H1 (cell line): Measurements from ENCODE around the gene NUAK1. TPM values are rescaled to one million over a fixed set of nuclear protein-coding genes. Genes with fewer than 3 reads are reported as not detected.
A peak's percentile ranks its signal among the peaks of the same experiment; 100 is the strongest.

Experiments
- CTCF ChIA-PET: fragments of 300-600 bp; sonication (Branson Sonifier 250); formaldehyde crosslinking; loops from one replicate; lab custom pipeline; 2021; ENCODE audit not compliant: partially characterized antibody; lab: Charles Lee
- POLR2A ChIA-PET: fragments of 300-600 bp; sonication (Branson Sonifier 250); formaldehyde crosslinking; loops from one replicate; lab custom pipeline; 2021; ENCODE audit warnings: inconsistent platforms; ENCODE audit not compliant: partially characterized antibody; lab: Charles Lee
- DNase-seq, 2 experiments: peaks; one replicate each; pipeline versions ENCODE4 v3.0.0 to v3.0.0-alpha.2; 2010 to 2022; ENCODE audit warnings: low spot score in 2 of 2, low read depth in 1 of 2, mixed read lengths in 1 of 2
- FAIRE-seq: peaks from 2 replicates; lab custom pipeline; 2011; peaks lifted over from hg19 to GRCh38; lab: Jason Lieb, UNC
- H2AFZ ChIP-seq: 2 replicates; pipeline ENCODE4 v1.8.1; 2012; ENCODE audit warnings: low read length, inconsistent platforms
- H2AK5ac ChIP-seq: 2 replicates; pipeline ENCODE4 v1.6.1; 2013; ENCODE audit warnings: low read depth, low read length
- H2BK120ac ChIP-seq: replicated peaks from 2 replicates; pipeline ENCODE3; 2013; ENCODE audit warnings: low read depth, low read length, inconsistent platforms
- H2BK12ac ChIP-seq: 2 replicates; pipeline ENCODE4 v1.6.1; 2013; ENCODE audit warnings: low read depth, low read length
- H2BK15ac ChIP-seq: 2 replicates; pipeline ENCODE4 v1.6.1; 2013; ENCODE audit warnings: low read length
- H2BK20ac ChIP-seq: 2 replicates; pipeline ENCODE4 v1.6.1; 2013; ENCODE audit warnings: low read length
- H2BK5ac ChIP-seq: 2 replicates; pipeline ENCODE4 v1.6.1; 2013; ENCODE audit warnings: low read depth, low read length
- H3K14ac ChIP-seq: 2 replicates; pipeline ENCODE4 v1.6.1; 2013; ENCODE audit warnings: inconsistent platforms; ENCODE audit not compliant: insufficient read length
- H3K18ac ChIP-seq: 2 replicates; pipeline ENCODE4 v1.6.1; 2013; ENCODE audit warnings: low read length; ENCODE audit errors: extremely low read depth
- H3K23ac ChIP-seq: 2 replicates; pipeline ENCODE4 v1.6.1; 2013; ENCODE audit warnings: inconsistent platforms; ENCODE audit not compliant: insufficient read length
- H3K23me2 ChIP-seq: 2 replicates; pipeline ENCODE4 v1.6.1; 2013; ENCODE audit warnings: low read depth, low read length
- H3K27ac ChIP-seq: 2 replicates; pipeline ENCODE4 v1.6.1; 2011; ENCODE audit warnings: low read depth, low read length, inconsistent platforms
- H3K27me3 ChIP-seq, 4 experiments: replicated peaks in 1 of 4; 1 replicate in 1 of 4; 2 replicates in 3 of 4; pipeline versions ENCODE4 v1.6.1 to v1.8.1; 2011 to 2013; ENCODE audit warnings: low read length in 3 of 4, mild to moderate bottlenecking in 3 of 4, inconsistent platforms in 2 of 4, mixed read lengths in 2 of 4, moderate library complexity in 1 of 4; ENCODE audit not compliant: control insufficient read depth in 3 of 4, insufficient read depth in 3 of 4; ENCODE audit errors: extremely low read depth in 1 of 4
- H3K36me3 ChIP-seq, 4 experiments: 2 replicates each; pipeline versions ENCODE4 v1.6.1 to v1.8.1; 2011 to 2013; ENCODE audit warnings: mild to moderate bottlenecking in 4 of 4, low read length in 3 of 4, moderate library complexity in 2 of 4, control low read depth in 1 of 4, inconsistent platforms in 1 of 4; ENCODE audit not compliant: insufficient read depth in 4 of 4, control insufficient read depth in 2 of 4
- H3K4ac ChIP-seq: replicated peaks from 2 replicates; pipeline ENCODE3; 2013; ENCODE audit warnings: low read length, low read depth, mixed read lengths, inconsistent platforms; ENCODE audit not compliant: insufficient read length
- H3K4me1 ChIP-seq, 4 experiments: replicated peaks in 1 of 4; 1 replicate in 1 of 4; 2 replicates in 3 of 4; pipeline versions ENCODE4 v1.6.1 to v1.8.1; 2011 to 2013; ENCODE audit warnings: low read length in 3 of 4, inconsistent platforms in 2 of 4, mixed read lengths in 1 of 4; ENCODE audit not compliant: insufficient read depth in 4 of 4, control insufficient read depth in 3 of 4
- H3K4me2 ChIP-seq, 2 experiments: 2 replicates each; pipeline versions ENCODE4 v1.6.1 to v1.8.1; 2011 to 2013; ENCODE audit warnings: low read depth in 2 of 2, low read length in 2 of 2, control low read depth in 1 of 2, inconsistent platforms in 1 of 2, mild to moderate bottlenecking in 1 of 2; ENCODE audit not compliant: insufficient read depth in 1 of 2
- H3K4me3 ChIP-seq, 4 experiments: fragments of 200-600, 300-600 bp in 1 of 4; sonication (generic), shearing (Covaris generic), sonication (Bioruptor Twin) in 1 of 4; 2 replicates each; pipeline versions ENCODE4 v1.5.1 to v1.8.1; 2011 to 2016; ENCODE audit warnings: low read length in 4 of 4, low read depth in 3 of 4, control low read depth in 2 of 4, inconsistent platforms in 2 of 4, mild to moderate bottlenecking in 2 of 4, mixed read lengths in 1 of 4, moderate library complexity in 1 of 4; ENCODE audit not compliant: insufficient read depth in 2 of 4; ENCODE audit errors: extremely low read depth in 1 of 4
- H3K56ac ChIP-seq: replicated peaks from 2 replicates; pipeline ENCODE3; 2013; ENCODE audit warnings: low read depth, mild to moderate bottlenecking, mixed read lengths, low read length, inconsistent platforms; ENCODE audit not compliant: insufficient read length
- H3K79me1 ChIP-seq: 2 replicates; pipeline ENCODE4 v1.6.1; 2013; ENCODE audit warnings: low read depth, low read length, control low read depth
- H3K79me2 ChIP-seq, 2 experiments: 2 replicates each; pipeline versions ENCODE4 v1.6.1 to v1.8.1; 2012 to 2013; ENCODE audit warnings: low read length in 2 of 2, mild to moderate bottlenecking in 2 of 2, inconsistent platforms in 1 of 2; ENCODE audit not compliant: insufficient read depth in 2 of 2, control insufficient read depth in 1 of 2
- H3K9ac ChIP-seq, 4 experiments: replicated peaks in 1 of 4; 1 replicate in 1 of 4; 2 replicates in 3 of 4; pipeline versions ENCODE4 v1.6.1 to v1.8.1; 2011 to 2013; ENCODE audit warnings: low read depth in 3 of 4, low read length in 3 of 4, control low read depth in 2 of 4, mild to moderate bottlenecking in 2 of 4, moderate library complexity in 2 of 4, inconsistent platforms in 1 of 4; ENCODE audit errors: extremely low read depth in 1 of 4
- H3K9me3 ChIP-seq, 2 experiments: 2 replicates each; pipeline versions ENCODE4 v1.6.1 to v1.8.1; 2012 to 2013; ENCODE audit warnings: mild to moderate bottlenecking in 2 of 2, moderate library complexity in 2 of 2, control low read depth in 1 of 2, inconsistent platforms in 1 of 2, low read depth in 1 of 2, low read length in 1 of 2, mixed read lengths in 1 of 2; ENCODE audit not compliant: insufficient read depth in 2 of 2
- H4K20me1 ChIP-seq, 2 experiments: replicated peaks in 1 of 2; 2 replicates each; pipeline versions ENCODE3 to v1.8.1; 2011 to 2013; ENCODE audit warnings: inconsistent platforms in 2 of 2, low read length in 2 of 2, mild to moderate bottlenecking in 1 of 2; ENCODE audit not compliant: insufficient read depth in 2 of 2, control insufficient read depth in 1 of 2
- H4K5ac ChIP-seq: 2 replicates; pipeline ENCODE4 v1.6.1; 2013; ENCODE audit warnings: low read length, low read depth, mixed read lengths, inconsistent platforms; ENCODE audit not compliant: insufficient read length
- H4K8ac ChIP-seq: 2 replicates; pipeline ENCODE4 v1.8.0; 2013; ENCODE audit warnings: mild to moderate bottlenecking, moderate library complexity, low read length, inconsistent platforms; ENCODE audit not compliant: insufficient read depth; ENCODE audit errors: extremely low read depth
- H4K91ac ChIP-seq: replicated peaks from 2 replicates; pipeline ENCODE3; 2013; ENCODE audit warnings: low read length, mixed read lengths, inconsistent platforms; ENCODE audit not compliant: insufficient read length
- CHD2 ChIP-seq: IDR thresholded peaks from 2 replicates; pipeline ENCODE4 v1.6.1; 2012; ENCODE audit warnings: low read length, improper control_type of control experiment
- CTBP2 ChIP-seq: IDR thresholded peaks from 2 replicates; pipeline ENCODE4 v1.7.0; 2011; ENCODE audit warnings: borderline replicate concordance, mild to moderate bottlenecking, moderate library complexity, mixed read lengths, low read length; ENCODE audit not compliant: insufficient read depth, insufficient read length
- E2F6 ChIP-seq: IDR thresholded peaks from 2 replicates; pipeline ENCODE4 v1.6.1; 2012; ENCODE audit warnings: inconsistent platforms
- KDM5A ChIP-seq: fragments of 200-600 bp; IDR thresholded peaks from 2 replicates; pipeline ENCODE4 v1.7.1; 2012; ENCODE audit warnings: mild to moderate bottlenecking, low read length, inconsistent platforms, mixed read lengths
- MAX ChIP-seq: IDR thresholded peaks from 2 replicates; pipeline ENCODE4 v1.6.1; 2012; ENCODE audit warnings: inconsistent platforms
- RAD21 ChIP-seq, 2 experiments: IDR thresholded peaks in 1 of 2; conservative IDR thresholded peaks in 1 of 2; 2 replicates each; pipeline ENCODE4 v1.6.1; 2011; ENCODE audit warnings: low read depth in 2 of 2, low read length in 2 of 2, improper control_type of control experiment in 1 of 2, inconsistent platforms in 1 of 2, mild to moderate bottlenecking in 1 of 2, moderate library complexity in 1 of 2
- RNF2 ChIP-seq: fragments of 200-900, 300-1000 bp; sonication (generic); IDR thresholded peaks from 2 replicates; pipeline ENCODE4 v1.7.1; 2016; ENCODE audit warnings: borderline replicate concordance, low read depth, mild to moderate bottlenecking, antibody characterized with exemption, low read length; ENCODE audit not compliant: poor library complexity, severe bottlenecking; ENCODE audit errors: missing control alignments
- SIN3A ChIP-seq, 2 experiments: IDR thresholded peaks in 1 of 2; conservative IDR thresholded peaks in 1 of 2; 2 replicates each; pipeline ENCODE4 v1.6.1; 2011 to 2012; ENCODE audit warnings: low read length in 2 of 2, improper control_type of control experiment in 1 of 2, low read depth in 1 of 2, mild to moderate bottlenecking in 1 of 2
- SIRT6 ChIP-seq: IDR thresholded peaks from one replicate; pipeline ENCODE4 v1.7.1; 2012; ENCODE audit warnings: low read length, inconsistent platforms
- SP2 ChIP-seq: IDR thresholded peaks from 2 replicates; pipeline ENCODE4 v1.6.1; 2012; ENCODE audit warnings: mild to moderate bottlenecking, low read length, inconsistent platforms
- TBP ChIP-seq: IDR thresholded peaks from 2 replicates; pipeline ENCODE4 v1.6.1; 2011; ENCODE audit warnings: low read depth, low read length, improper control_type of control experiment
- WGBS, 2 experiments: shearing (Covaris generic) in 1 of 2; methylation state at CpG; one replicate each; pipeline versions ENCODE4 v1.1.6 to v1.1.7; 2013 to 2015; ENCODE audit warnings: low lambda C conversion rate in 2 of 2, mixed read lengths in 2 of 2, inconsistent platforms in 1 of 2, low coverage in 1 of 2, missing lambda C conversion rate in 1 of 2; ENCODE audit not compliant: insufficient replicate concordance in 2 of 2, insufficient coverage in 1 of 2, insufficient read length in 1 of 2; ENCODE audit errors: extremely low coverage in 1 of 2, missing lambda C conversion rate in 1 of 2; 5-methylcytosine and 5-hydroxymethylcytosine counted together
- polyA plus RNA-seq, 7 experiments: library from polyadenylated mRNA; depleted of rRNA in 3 of 7; stranded (reverse) in 5 of 7; unstranded in 2 of 7; fragments of >200 nt in 5 of 7; fragments of 200-250 nt in 2 of 7; gene quantifications; 1 replicate in 5 of 7; 2 replicates in 1 of 7; 4 replicates in 1 of 7; pipeline versions ENCODE4 v1.2.1 to v1.2.3, GENCODE V29; 2011 to 2013; ENCODE audit warnings: missing spikeins in 2 of 7, mixed read lengths in 2 of 7
- total RNA-seq: library from RNA; stranded (reverse); fragmentation: NEBNext Ultra II Directional; extraction: Animal tissue kit (Norgen Biotek cat#: 25700); gene quantifications from 2 replicates; pipeline ENCODE4 v1.2.1, GENCODE V29; 2021

Gene NUAK1
- total and polyA plus RNA-seq, 2 of the 8 experiments (the other 6 are each of a cell fraction or from before 2014, with no cell fraction given): 6.7 to 18.2 TPM

- no peak for FAIRE-seq
- Histone ChIP-seq H3K18ac (peak overlapping the region; percentile 41; the same call in 1 of the 2 replicates), H2BK12ac (0 out of 2 replicates have a peak overlapping the region, but pooled peaks have one; percentile 72), H3K36me3 (no peaks in the 10 kb centered on the region), H2BK120ac (peak overlapping the region; percentile 36), H2AK5ac (0 out of 2 replicates have a peak overlapping the region, but pooled peaks have one; percentile 76), H3K4me3 (peak overlapping the region in 1 of 4 experiments; percentile 78; a peak in 1 of 8 replicates), H3K56ac (no peak overlapping the region), H3K79me2 (peaks cover 0 to 41% of the 10 kb centered on the region in 2 experiments; a peak in 2 of 4 replicates), H3K4ac (peak overlapping the region; percentile 30), H3K23ac (no peak overlapping the region), H4K5ac (no peak overlapping the region), H2BK5ac (peak overlapping the region; percentile 27; the same call in 1 of the 2 replicates), H4K8ac (no peak overlapping the region), H3K9ac (no peak overlapping the region), H3K79me1 (peaks cover 3% of the 10 kb centered on the region; the same call in 1 of the 2 replicates), H3K27me3 (peaks cover 0 to 7% (median 0%) of the 10 kb centered on the region in 4 experiments; a peak in 1 of 7 replicates), H2AFZ (no peak overlapping the region), H2BK15ac (0 out of 2 replicates have a peak overlapping the region, but pooled peaks have one; percentile 24), H3K27ac (no peak overlapping the region), H4K20me1 (no peaks in the 10 kb centered on the region), H3K23me2 (peaks cover 16% of the 10 kb centered on the region), H3K4me1 (peaks cover 4 to 28% (median 16%) of the 10 kb centered on the region in 4 experiments; a peak in 6 of 7 replicates), H2BK20ac (peak overlapping the region; percentile 37; the same call in 1 of the 2 replicates), H4K91ac (no peak overlapping the region), H3K14ac (no peak overlapping the region), H3K4me2 (peak overlapping the region; percentile 5 to 91; a peak in 3 of 4 replicates), H3K9me3 (no peaks in the 10 kb centered on the region)
- ChIA-PET POLR2A (interaction anchor here (0.9 to 1.1 kb wide), 3 partner anchors 10 to 245 kb away, joined by 3 to 4 read pairs (median 3); no protein-coding TSS in a partner anchor), CTCF (interaction anchor here (1.0 to 1.5 kb wide), 4 partner anchors 8 to 720 kb away, joined by 3 to 5 read pairs (median 4); no protein-coding TSS in a partner anchor)
- no peak for DNase-seq
- WGBS, 2 experiments: 68% methylated on average over 3 of the region's 3 CpGs; no CpG with 5 or more reads in 1 of the 2 experiments
- TF ChIP-seq E2F6: no peak
- no peak for TF ChIP-seq SIN3A (conservative IDR thresholded peaks at IDR 0.05 in 1 of 2, IDR thresholded peaks at IDR 0.05 in 1 of 2; ENCODE audit: low read depth in 1 of 2, low read length in 2 of 2)
- TF ChIP-seq KDM5A: no peak
- TF ChIP-seq SIRT6: no peak
- TF ChIP-seq CTBP2: no peak
- no peak for TF ChIP-seq SP2
- TF ChIP-seq CHD2: no peak
- no peak for TF ChIP-seq RAD21 (IDR thresholded peaks at IDR 0.05 in 1 of 2, conservative IDR thresholded peaks at IDR 0.05 in 1 of 2; ENCODE audit: low read depth in 2 of 2, low read length in 2 of 2)
- no peak for TF ChIP-seq MAX
- no peak for TF ChIP-seq TBP
- TF ChIP-seq RNF2: no peak
These were observed 2.7 kb upstream of the NUAK1 start for GRCh38 chr12:106141452-106141851.
